ENCODE results near the gene ZC3H4. TPM values are rescaled to one million over a fixed set of nuclear protein-coding genes. Genes with fewer than 3 reads are reported as not detected.
"Not testable (repeated sequence)": the region's sequence is repeated elsewhere in the genome, so short reads cannot be mapped to it uniquely, and the experiment has no call there.

ZC3H4 gene
- total RNA-seq, 3 donors from 2014 or later = 44.4 to 53.4 (median 52.8) TPM

DNA sequence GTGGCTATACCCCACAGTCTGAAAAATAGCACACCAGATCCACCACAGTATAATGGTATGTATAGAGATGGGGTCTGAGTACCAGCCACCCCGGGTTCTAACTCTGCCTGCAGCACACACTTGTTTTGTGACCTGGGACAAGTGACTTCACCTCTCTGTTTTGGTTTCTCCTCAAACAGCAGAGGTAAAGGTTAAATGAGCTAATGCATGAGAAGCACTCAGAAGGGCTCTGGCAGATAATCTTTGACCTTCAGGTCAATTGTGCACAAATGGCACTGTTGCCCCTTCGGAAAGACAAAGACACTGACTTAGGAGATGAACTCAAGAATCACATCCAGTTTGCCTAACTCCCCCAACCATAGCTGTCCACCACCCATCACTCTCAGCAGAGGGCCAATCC, 7.7 kb downstream of the ZC3H4 start:
- DNase-seq (no peak), ATAC-seq (no peak)
- Histone ChIP-seq H3K4me1 (ENCODE audit: low read depth) (peaks cover 22% of the 10 kb centered on the region), H3K36me3 (ENCODE audit: low read depth) (no peaks in the 10 kb centered on the region), H3K9me3 (no peaks in the 10 kb centered on the region), H3K4me3 (no peak overlapping the region)
- intact Hi-C loops (cut with DNase I, micrococcal nuclease) = no loop called here
- TF ChIP-seq, protein P1, sequence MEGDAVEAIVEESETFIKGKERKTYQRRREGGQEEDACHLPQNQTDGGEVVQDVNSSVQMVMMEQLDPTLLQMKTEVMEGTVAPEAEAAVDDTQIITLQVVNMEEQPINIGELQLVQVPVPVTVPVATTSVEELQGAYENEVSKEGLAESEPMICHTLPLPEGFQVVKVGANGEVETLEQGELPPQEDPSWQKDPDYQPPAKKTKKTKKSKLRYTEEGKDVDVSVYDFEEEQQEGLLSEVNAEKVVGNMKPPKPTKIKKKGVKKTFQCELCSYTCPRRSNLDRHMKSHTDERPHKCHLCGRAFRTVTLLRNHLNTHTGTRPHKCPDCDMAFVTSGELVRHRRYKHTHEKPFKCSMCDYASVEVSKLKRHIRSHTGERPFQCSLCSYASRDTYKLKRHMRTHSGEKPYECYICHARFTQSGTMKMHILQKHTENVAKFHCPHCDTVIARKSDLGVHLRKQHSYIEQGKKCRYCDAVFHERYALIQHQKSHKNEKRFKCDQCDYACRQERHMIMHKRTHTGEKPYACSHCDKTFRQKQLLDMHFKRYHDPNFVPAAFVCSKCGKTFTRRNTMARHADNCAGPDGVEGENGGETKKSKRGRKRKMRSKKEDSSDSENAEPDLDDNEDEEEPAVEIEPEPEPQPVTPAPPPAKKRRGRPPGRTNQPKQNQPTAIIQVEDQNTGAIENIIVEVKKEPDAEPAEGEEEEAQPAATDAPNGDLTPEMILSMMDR (IDR thresholded peaks at IDR 0.05) = no peak

DNA sequence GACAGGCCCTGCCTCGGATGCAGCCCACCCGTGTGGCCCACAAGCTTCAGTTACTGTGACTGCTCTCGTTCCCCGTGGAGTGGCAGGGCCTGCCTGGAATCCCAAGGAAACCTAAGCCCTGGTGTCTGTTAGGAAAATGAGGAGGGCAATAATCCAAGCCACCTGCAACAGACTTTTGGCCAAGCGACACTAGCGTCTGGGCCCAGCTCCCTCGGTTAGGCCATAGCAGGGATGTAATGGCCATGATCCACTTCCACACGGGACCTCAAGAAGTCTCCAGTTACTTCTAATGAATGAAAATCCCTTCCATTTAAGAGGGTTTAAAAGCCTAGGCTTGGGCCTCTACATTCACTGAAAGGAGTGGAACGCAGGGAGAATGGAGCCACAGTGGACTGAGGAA, 8.9 kb downstream of the ZC3H4 start:
- no peaks in the 10 kb centered on the region for H3K9me3 ChIP-seq
- DNase-seq = no peak
- H3K36me3 ChIP-seq (ENCODE audit: low read depth) = no peaks in the 10 kb centered on the region
- H3K4me3 ChIP-seq = no peak overlapping the region
- TF ChIP-seq, protein P1 (IDR thresholded peaks at IDR 0.05) = no peak
- H3K4me1 ChIP-seq (ENCODE audit: low read depth) = peaks cover 25% of the 10 kb centered on the region
- intact Hi-C loops (cut with DNase I, micrococcal nuclease) = no loop called here
- ATAC-seq = no peak

DNA sequence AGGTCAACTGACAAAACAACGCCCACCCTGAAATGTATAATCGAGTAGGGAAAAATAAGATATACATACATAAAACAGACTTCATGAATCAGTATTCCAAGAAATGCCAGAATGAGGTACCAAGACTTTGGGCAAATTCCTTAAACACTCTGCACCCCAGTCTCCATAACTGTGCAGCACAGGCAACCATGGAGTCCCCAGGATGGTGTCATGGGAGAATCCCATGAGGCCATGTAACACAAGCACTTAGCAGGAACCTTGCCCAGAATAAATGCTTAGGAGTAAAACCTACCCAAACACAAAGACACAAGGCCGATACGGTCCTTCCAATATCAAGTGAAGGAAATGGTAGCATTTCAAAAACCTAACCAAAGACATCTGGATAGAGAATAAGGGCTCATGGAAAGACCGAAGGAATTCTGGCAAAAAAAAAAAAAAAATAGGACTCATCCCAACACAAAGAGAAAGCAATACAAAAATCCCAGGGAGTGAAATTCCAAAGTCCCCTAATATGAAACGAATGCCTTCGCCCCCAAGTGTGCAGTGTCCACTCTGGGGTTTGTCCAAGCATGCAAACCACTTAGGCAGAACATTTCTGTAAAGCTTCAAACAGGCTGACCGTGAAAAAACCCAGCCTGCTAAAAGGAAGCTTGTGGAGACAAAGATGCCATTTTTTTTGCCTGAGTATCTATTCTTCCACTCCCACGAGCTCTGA, 11.1 kb downstream of the ZC3H4 start:
- TF ChIP-seq, protein P1 (IDR thresholded peaks at IDR 0.05) = no peak
- DNase-seq = no peak
- H3K4me3 ChIP-seq = no peak overlapping the region

DNA sequence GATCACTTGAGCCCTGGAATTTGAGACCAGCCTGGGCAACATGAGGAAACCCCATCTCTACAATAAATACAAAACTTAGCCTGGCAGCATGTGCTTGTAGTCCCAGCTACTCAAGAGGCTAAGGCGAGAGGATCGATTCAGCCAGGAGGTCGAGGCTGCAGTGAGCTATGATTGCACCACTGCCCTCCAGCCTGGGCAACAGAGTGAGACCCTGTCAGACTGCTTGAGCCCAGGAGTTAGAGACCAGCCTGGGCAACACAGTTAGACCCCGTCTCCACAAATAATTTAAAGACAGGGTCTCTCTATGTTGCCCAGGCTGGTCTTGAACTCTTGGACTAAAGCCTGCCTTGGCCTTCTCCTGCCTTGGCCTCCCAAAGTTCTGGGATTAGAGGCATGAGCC, 12.5 kb downstream of the ZC3H4 start:
- DNase-seq = peak in 1 of 3 donors; percentile 11
- H3K36me3 ChIP-seq (ENCODE audit: low read depth); intact Hi-C loops (cut with DNase I, micrococcal nuclease); ATAC-seq; H3K4me3 ChIP-seq; H3K9me3 ChIP-seq: not testable (repeated sequence)
- H3K4me1 ChIP-seq (ENCODE audit: low read depth) = peaks cover 24% of the 10 kb centered on the region

More for the DNA sequence above, 11.1 kb downstream of the ZC3H4 start:
- no peak for ATAC-seq
- no peaks in the 10 kb centered on the region for H3K9me3 ChIP-seq
- peaks cover 22% of the 10 kb centered on the region for H3K4me1 ChIP-seq (ENCODE audit: low read depth)
- no peaks in the 10 kb centered on the region for H3K36me3 ChIP-seq (ENCODE audit: low read depth)
- intact Hi-C loops (cut with DNase I, micrococcal nuclease) = no loop called here

DNA sequence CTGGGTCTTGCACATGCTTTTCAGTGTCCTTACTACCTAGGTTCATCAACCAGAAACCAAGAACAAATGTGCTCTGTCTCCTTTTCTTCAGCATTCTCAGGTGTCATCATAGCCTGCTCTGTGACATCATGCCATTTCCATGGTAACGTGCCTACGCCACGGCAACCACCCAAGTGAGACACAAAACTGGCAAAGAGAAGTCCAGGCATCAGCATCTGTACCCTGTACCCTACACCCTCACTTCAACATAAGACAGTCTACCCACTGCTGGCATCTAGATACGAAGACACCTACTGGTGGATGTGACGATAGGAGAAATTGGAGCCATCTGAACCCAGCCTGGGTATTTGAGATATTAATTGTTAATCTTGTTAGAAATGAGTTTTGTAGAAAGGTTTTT, 13.3 kb downstream of the ZC3H4 start:
- DNase-seq (peak in 1 of 3 donors; percentile 18), ATAC-seq (no peak)
- no peak overlapping the region for H3K4me3 ChIP-seq
- TF ChIP-seq, protein P1 (IDR thresholded peaks at IDR 0.05) = no peak
- intact Hi-C loops (cut with DNase I, micrococcal nuclease) = no loop called here
- H3K36me3 ChIP-seq (ENCODE audit: low read depth) = no peaks in the 10 kb centered on the region
- no peaks in the 10 kb centered on the region for H3K9me3 ChIP-seq
- peaks cover 33% of the 10 kb centered on the region for H3K4me1 ChIP-seq (ENCODE audit: low read depth)

DNA sequence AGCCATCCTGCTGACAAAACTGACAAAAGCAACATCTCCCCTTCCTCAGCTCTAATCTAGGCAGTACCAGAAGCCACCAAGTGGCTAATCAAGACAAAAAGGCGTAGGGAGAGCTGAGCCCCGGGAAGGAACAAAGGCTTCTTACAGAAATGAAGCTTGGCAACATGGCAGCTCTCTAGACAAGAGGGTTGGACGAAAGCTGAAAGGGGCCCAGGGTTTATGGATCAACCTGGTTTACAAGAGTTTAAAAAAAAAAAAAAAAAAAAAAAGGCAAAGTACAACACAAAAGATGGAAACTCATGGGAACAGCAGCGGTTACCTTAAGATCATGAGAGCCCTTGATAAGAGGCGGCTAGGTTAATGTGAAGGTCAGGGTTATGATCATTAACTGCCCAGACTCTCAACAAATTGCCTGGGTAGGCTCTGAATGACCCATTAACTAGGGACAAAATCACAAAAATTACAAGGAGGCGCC, 14.0 kb downstream of the ZC3H4 start:
- DNase-seq = no peak
- intact Hi-C loops (cut with DNase I, micrococcal nuclease) = no loop called here
- TF ChIP-seq, protein P1 (IDR thresholded peaks at IDR 0.05) = no peak

More for the DNA sequence above, 14.0 kb downstream of the ZC3H4 start:
- Histone ChIP-seq H3K4me1 (ENCODE audit: low read depth) (peaks cover 39% of the 10 kb centered on the region), H3K36me3 (ENCODE audit: low read depth) (no peaks in the 10 kb centered on the region), H3K4me3 (no peak overlapping the region), H3K9me3 (no peaks in the 10 kb centered on the region)
- no peak for ATAC-seq
